HL-60/S4 treated with phorbol 12-myristate 13-acetate at 8.2 ng/mL for 4 days and 3 days (cell line): Measurements from ENCODE around the gene YES1.

Source experiments
- in situ Hi-C: fragments of 300-500 bp; cut with MboI; formaldehyde crosslinking; loops from 2 replicates; pipeline ENCODE4 v1.15.0; 2022; ENCODE audit warnings: low sequenced_read_pairs

Gene YES1

DNA sequence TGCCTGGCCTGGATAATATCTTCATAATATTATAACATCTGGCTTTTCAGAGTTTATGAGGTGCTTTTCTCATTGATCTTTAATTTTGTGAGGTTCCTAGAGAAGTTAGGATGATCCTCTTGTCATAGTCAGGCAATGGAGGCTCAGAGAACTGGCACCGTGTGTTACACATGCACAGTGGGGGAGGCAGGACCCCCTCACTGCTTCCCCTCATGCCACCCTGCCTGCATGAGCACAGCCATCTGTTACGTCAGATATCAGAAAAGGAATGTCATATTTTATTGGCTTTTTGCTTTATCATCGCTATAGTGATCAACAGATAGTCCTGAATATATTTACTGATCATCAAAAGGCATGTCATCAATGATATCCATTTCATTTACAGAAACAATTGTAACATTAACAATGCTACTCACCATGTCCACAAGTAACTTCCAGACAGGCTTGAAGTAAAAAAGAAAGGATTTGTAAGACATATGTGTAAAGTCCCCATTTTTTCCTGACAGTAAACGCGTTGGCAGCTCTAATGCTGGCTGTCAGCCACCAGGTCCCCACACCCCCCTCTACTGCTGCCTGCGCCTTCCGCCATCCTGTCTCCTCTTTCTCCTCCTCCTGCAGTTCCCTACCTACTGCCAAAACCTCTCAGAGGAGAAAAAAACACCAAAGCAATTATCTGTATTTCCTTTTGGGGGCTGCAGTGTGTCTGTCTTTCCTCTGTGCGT lies 118.4 kb downstream of the YES1 start:
- in situ Hi-C loops: loop anchor here (25.0 kb wide), 1 partner anchor 106 kb away; the partner anchor contains the start of genes CETN1 and CLUL1

DNA sequence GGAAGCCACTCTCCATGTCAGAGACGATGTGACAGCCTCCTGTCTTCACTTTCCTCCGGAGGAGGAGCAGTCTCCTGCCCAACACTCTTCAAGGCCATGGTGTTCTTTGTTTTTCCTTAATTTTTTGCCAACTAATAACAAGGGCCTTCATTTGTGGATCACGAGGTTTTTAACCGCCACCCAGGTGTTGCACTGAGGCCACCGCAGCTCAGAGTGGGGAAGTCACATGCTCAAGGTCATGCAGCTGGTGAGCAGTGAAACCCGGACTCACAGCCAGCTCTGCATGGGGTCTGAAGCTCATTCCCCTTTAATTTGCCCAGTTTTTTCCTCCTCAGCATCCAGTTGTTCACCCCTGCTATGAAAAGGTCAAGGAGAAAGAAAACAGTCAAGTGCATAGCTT lies 119.2 kb downstream of the YES1 start:
- in situ Hi-C loops: loop anchor here (25.0 kb wide), 1 partner anchor 106 kb away; the partner anchor contains the start of genes CETN1 and CLUL1

GRCh38 chr18:688323-688722 lies 123.7 kb downstream of the YES1 start:
- in situ Hi-C loops: loop anchor here (25.0 kb wide), 1 partner anchor 101 kb away; the partner anchor contains the start of genes CETN1 and CLUL1

DNA sequence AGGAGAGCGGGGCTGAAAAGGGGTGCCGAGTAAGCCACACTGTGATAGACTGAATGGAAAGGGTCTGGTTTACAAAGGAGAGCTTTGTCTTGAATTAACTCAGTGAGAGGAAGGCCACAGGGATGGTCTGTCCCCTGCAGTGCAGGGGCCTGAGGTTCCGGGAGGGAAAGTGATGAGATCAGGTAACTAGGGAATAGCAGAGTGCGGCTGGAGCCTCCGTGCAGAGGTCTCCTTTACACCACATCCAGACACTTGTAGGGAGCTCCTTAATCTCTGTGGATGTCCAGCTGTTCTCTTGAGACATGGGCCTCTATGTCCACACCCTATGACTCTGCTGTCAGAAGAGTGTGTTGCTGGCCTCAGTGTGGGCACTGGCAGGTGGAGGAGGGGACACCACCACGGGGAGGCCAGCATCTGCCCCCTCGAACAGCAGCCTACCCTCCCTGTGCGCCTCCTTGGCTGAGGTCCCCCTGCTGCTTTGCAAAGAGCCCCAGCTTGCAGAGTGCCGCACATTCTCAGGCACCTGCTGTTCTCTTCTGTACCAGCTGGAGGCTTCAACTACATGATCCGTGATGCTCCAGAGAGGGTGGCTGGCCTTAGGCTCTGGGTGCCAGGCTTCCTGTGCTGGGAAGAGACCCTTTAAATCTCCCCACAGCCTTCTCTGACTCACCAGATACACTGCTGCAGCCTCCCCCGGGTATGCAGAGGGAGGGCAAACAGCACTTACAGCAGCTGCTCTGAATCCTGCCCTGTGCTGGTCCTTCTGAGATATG lies 125.5 kb downstream of the YES1 start:
- in situ Hi-C loops: loop anchor here (25.0 kb wide), 1 partner anchor 99 kb away; the partner anchor contains the start of genes CETN1 and CLUL1

GRCh38 chr18:685438-685837 lies 126.6 kb downstream of the YES1 start:
- in situ Hi-C loops: loop anchor here (25.0 kb wide), 1 partner anchor 98 kb away; the partner anchor contains the start of genes CETN1 and CLUL1

DNA sequence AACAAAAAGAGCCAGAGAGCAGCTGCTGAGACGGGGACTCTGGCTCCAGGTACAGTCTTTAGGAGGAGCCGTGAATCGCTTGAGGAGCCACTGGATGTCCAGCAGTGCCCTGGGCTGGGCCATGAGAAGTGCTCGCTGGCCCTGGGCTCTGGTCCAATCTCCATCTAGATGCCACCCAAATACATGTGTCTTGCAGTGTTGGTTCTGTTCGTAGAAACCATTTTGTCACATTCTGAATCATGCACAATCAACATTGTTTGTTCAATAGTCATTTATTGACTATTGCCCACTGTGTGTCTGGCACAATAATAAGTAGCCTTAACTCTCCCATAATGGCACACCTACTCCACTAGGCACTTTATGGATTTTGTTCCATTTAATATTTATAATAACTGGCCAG lies 128.5 kb downstream of the YES1 start:
- in situ Hi-C loops: loop anchor here (25.0 kb wide), 1 partner anchor 96 kb away; the partner anchor contains the start of genes CETN1 and CLUL1

- in situ Hi-C loops: loop anchor here (25.0 kb wide), 1 partner anchor 96 kb away; the partner anchor contains the start of genes CETN1 and CLUL1
Measured at GRCh38 chr18:682833-683232, 129.2 kb downstream of the YES1 start.

DNA sequence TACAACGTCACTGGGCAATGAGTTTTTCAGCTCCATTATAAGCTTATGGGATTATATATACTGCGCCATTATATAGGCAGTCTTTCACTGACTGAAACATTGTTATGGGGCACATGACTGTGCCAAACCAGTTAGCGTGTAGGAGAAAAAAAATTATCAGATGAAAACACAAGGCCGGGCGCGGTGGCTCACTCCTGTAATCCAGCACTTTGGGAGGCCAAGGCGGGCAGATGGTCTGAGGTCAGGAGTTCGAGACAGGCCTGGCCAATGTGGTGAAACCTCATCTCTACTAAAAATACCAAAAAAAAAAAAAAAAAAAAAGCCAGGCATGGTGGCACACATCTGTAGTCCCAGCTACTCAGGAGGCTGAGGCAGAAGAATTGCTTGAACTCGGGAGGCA lies 129.6 kb downstream of the YES1 start:
- in situ Hi-C loops: loop anchor here (25.0 kb wide), 1 partner anchor 95 kb away; the partner anchor contains the start of genes CETN1 and CLUL1

DNA sequence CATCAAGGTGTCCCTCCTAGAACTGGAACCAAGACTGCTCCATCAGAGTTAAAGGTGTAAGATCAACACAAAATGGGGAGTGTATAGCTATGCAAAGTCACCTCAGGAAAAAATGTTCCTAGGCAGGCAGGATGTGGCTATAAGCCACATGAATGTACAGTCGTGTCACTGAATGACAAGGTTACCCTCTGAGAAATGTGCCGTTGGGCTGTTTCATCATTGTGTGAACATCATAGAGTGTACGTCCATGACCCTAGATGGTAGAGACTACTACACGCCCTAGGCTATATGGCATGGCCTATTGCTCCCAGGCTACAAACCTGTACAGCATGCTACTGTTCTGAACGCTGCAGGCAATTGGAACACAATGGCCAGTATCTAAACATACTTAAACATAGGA lies 130.1 kb downstream of the YES1 start:
- in situ Hi-C loops: loop anchor here (25.0 kb wide), 1 partner anchor 95 kb away; the partner anchor contains the start of genes CETN1 and CLUL1

- in situ Hi-C loops: loop anchor here (25.0 kb wide), 1 partner anchor 93 kb away; the partner anchor contains the start of genes CETN1 and CLUL1
Measured at GRCh38 chr18:680392-680791, 131.7 kb downstream of the YES1 start.

- in situ Hi-C loops: loop anchor here (25.0 kb wide), 1 partner anchor 92 kb away; the partner anchor contains the start of genes CETN1 and CLUL1
Measured at GRCh38 chr18:679516-679915, 132.5 kb downstream of the YES1 start.

- in situ Hi-C loops: loop anchor here (25.0 kb wide), 1 partner anchor 91 kb away; the partner anchor contains the start of genes CETN1 and CLUL1
Measured at GRCh38 chr18:678482-679182, 133.4 kb downstream of the YES1 start.

- in situ Hi-C loops: loop anchor here (25.0 kb wide), 1 partner anchor 91 kb away; the partner anchor contains the start of genes CETN1 and CLUL1
Measured at GRCh38 chr18:677951-678381, 134.1 kb downstream of the YES1 start.

- in situ Hi-C loops: loop anchor here (25.0 kb wide), 1 partner anchor 90 kb away; the partner anchor contains the start of genes CETN1 and CLUL1
Measured at GRCh38 chr18:677145-677544, 134.9 kb downstream of the YES1 start.

DNA sequence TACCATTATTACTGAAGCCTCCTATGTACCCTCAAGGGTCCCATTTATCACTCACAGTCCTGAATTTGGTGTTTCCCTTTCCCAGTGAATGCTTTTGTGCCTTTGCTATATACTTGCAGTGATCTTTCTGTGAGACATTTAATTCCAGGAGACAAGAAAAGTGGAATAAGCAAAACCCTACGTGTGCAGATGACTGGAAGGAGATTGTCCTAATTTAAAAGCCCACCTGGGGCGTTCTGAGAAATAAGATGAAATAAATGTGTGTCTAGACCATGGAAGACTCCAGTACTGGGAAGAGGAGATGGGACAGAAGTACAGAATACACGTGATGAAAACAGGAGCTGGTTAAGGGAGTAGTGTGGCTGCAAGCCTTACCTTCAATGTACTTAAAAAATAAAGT lies 135.3 kb downstream of the YES1 start:
- in situ Hi-C loops: loop anchor here (25.0 kb wide), 1 partner anchor 89 kb away; the partner anchor contains the start of genes CETN1 and CLUL1

DNA sequence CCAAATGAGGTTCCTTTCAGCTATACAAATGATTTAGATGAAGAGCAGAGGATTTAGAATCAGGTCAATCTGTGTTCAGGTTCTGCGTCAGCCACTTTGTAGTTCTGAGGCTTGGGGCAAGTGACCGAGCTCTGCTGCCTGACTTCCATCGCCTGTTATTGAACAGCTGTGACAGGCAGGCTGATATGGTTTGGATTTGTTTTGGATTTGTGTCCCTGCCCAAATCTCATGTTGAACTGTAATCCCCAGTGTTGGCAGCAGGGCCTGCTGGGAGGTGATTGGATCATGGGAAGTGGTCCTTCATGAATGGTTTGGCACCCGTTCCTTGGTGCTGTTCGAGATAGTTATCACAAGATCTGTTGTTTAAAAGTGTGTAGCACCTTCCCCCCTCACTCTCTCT lies 136.0 kb downstream of the YES1 start:
- in situ Hi-C loops: loop anchor here (25.0 kb wide), 1 partner anchor 89 kb away; the partner anchor contains the start of genes CETN1 and CLUL1

GRCh38 chr18:675307-675706 lies 136.7 kb downstream of the YES1 start:
- in situ Hi-C loops: loop anchor here (25.0 kb wide), 1 partner anchor 88 kb away; the partner anchor contains the start of genes CETN1 and CLUL1

- in situ Hi-C loops: no loop called here
Measured at GRCh38 chr18:673769-674168, 138.3 kb downstream of the YES1 start.

GRCh38 chr18:673317-673716 lies 138.7 kb downstream of the YES1 start:
- in situ Hi-C loops: no loop called here
